ENCODE data around the gene ASB10.

The ASB10 gene

DNA sequence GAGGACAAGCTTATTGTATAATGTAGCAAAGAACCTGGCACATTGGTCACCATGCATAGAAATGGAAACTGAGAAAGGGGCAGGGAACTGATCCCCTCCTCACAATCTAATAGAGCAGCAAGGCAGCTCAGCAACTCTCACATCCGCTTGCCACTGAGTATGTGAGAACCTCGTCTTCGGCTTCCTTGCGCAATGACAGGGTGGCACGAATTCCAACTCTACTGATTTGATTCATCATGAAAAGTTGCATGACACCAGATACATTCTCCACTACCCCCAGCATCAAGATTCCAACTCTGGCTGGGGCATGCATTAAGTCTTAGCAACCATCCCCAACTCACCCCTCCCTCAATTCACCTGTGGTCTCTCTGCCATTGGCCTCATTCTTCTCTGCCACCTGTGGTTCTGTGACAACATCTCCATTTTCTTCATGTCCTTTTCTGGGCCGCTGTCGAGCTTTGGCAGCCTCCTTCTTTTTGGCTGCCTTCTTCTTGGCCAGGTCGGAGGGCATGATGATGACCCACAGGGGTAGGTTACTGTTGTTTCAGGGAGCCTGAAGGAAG is 39.0 kb upstream of the ASB10 start:
- DNase-seq = no peak
- TF ChIP-seq POLR2A (IDR thresholded peaks at IDR 0.05; ENCODE audit: low read length) (no peak), GATA1 (IDR thresholded peaks at IDR 0.05; ENCODE audit: low read depth, low read length) (no peak)

GRCh38 chr7:151223728-151224127 is 36.7 kb upstream of the ASB10 start:
- TF ChIP-seq GATA1 (IDR thresholded peaks at IDR 0.05; ENCODE audit: low read depth, low read length) (no peak), POLR2A (IDR thresholded peaks at IDR 0.05; ENCODE audit: low read length) (no peak)
- no peak for DNase-seq

GRCh38 chr7:151218170-151218569 is 31.1 kb upstream of the ASB10 start:
- TF ChIP-seq POLR2A (IDR thresholded peaks at IDR 0.05; ENCODE audit: low read length) (no peak), GATA1 (IDR thresholded peaks at IDR 0.05; ENCODE audit: low read depth, low read length) (no peak)
- DNase-seq = no peak

- TF ChIP-seq POLR2A (IDR thresholded peaks at IDR 0.05; ENCODE audit: low read length) (no peak), GATA1 (IDR thresholded peaks at IDR 0.05; ENCODE audit: low read depth, low read length) (no peak)
- no peak for DNase-seq
Measured at GRCh38 chr7:151215396-151215795, 28.3 kb upstream of the ASB10 start.

DNA sequence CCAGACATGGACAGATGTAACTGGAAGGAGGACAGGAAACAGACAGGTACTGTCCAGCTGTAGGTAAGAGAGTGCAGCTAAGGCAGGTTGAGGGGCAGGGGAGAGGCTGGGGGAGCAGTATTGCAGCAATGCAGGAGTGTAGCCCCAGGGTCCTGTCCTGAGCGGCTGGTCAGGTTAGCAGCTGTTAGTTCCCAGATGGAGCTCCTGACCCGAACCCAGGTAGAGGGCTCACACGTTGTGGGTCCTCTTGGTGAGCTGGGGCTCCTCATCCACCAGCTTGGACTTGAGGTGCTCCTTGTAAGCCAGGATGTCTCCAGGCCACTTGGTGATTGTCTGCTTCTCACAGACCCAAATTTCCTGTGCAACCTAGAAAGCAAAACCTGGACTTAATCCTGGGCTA is 26.8 kb upstream of the ASB10 start:
- no peak for TF ChIP-seq GATA1 (IDR thresholded peaks at IDR 0.05; ENCODE audit: low read depth, low read length)
- no peak for TF ChIP-seq POLR2A (IDR thresholded peaks at IDR 0.05; ENCODE audit: low read length)
- no peak for DNase-seq

DNA sequence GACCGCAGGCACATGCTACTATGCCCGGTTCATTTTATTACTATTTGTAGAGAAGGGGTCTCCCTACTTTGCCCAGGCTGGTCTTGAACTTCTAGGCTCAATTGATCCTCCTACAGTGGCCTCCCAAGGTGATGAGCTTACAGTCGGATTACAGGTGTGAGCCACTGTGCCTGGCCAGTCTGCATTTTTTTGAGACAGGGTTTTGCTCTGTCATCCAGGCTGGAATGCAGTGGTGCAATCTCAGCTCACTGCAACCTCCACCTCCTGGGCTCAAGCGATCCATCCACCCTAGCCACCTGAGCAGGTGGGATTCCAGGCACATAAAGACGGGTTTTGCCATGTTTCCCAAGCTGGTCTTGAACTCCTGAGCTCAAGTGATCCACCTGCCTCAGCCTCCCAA is 25.6 kb upstream of the ASB10 start:
- TF ChIP-seq POLR2A (IDR thresholded peaks at IDR 0.05; ENCODE audit: low read length) = no peak
- no peak for TF ChIP-seq GATA1 (IDR thresholded peaks at IDR 0.05; ENCODE audit: low read depth, low read length)
- DNase-seq = no peak

- TF ChIP-seq GATA1 (IDR thresholded peaks at IDR 0.05; ENCODE audit: low read depth, low read length) (no peak), POLR2A (IDR thresholded peaks at IDR 0.05; ENCODE audit: low read length) (no peak)
- DNase-seq = no peak
Measured at GRCh38 chr7:151211155-151211772, 24.2 kb upstream of the ASB10 start.

DNA sequence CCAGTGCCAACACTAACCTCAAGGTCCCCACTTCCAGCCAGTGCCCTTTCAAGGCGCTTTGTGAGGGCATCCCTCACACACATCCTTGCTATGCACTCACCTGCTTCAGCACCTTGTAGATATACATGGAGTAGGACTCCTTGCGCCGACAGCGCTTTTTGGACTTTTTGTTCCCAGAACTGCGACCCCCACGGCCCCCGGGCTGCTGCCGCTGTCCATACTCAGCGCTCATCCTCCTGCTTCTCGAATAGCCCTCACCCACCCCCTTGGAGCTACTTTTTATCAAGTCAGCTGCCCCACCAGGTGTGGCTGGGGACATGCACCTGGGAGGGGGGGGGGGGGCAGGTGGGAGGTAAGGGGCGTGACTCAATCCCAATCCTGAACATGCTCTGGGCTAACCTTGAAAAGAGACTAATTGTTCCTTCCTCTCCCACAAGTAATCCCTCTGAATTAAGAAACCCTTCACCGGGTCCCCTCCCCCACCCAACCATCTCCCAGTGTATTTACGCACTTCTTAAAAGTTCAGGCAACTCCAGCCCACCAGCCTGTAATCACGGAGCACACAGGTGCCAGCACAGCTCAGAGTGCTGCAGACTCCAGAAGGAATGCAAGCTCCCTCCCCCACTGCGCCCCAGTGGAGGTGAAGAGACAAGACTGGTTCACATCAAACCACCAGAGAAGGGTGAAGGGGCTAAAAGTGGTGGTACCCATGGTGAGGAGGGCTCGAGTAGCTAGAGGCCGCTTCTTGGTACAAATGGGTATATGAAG is 23.2 kb upstream of the ASB10 start, which contains the start of gene H2BK1:
TSS of gene H2BK1 (minus strand) at position 402 of the 768 bp plus-strand sequence. CDS start at position 232, 170 bp downstream.
- no peak for DNase-seq
- TF ChIP-seq POLR2A (IDR thresholded peaks at IDR 0.05; ENCODE audit: low read length) = no peak
- TF ChIP-seq GATA1 (IDR thresholded peaks at IDR 0.05; ENCODE audit: low read depth, low read length) = no peak

GRCh38 chr7:151209588-151209987 is 22.5 kb upstream of the ASB10 start:
- TF ChIP-seq POLR2A (IDR thresholded peaks at IDR 0.05; ENCODE audit: low read length) (no peak), GATA1 (IDR thresholded peaks at IDR 0.05; ENCODE audit: low read depth, low read length) (no peak)
- no peak for DNase-seq

DNA sequence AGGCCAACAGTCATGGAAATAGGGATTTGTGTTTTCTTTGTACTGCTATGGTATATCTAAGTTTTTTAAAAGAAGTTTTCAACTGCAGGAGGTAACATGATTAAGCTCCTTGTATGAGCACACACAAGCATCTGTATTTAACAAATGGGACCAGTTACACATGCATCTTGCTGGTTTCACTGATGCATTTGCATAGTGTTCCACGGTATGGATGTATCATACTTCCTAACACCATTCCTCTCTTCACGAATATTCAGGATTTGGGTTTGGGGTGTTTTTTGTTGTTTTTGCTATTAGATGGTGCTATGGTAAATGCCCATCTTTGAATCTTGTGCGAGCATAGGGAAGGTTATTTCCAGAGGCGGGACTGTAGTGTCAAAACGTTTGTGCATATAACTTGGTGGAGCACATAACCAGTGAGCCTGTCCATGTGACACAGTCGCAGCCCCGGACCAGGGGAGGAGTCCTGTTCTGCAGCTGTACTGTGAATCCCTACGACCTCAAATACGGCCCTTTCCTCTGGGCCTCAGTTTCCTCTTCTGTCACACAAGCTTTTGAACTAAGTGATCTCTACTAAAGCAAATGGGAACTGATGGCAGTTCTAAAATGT is 21.3 kb upstream of the ASB10 start:
- DNase-seq = no peak
- TF ChIP-seq GATA1 (IDR thresholded peaks at IDR 0.05; ENCODE audit: low read depth, low read length) (no peak), POLR2A (IDR thresholded peaks at IDR 0.05; ENCODE audit: low read length) (no peak)

GRCh38 chr7:151207804-151208203 is 20.8 kb upstream of the ASB10 start:
- no peak for TF ChIP-seq POLR2A (IDR thresholded peaks at IDR 0.05; ENCODE audit: low read length)
- TF ChIP-seq GATA1 (IDR thresholded peaks at IDR 0.05; ENCODE audit: low read depth, low read length) = no peak
- no peak for DNase-seq

GRCh38 chr7:151207315-151207714 is 20.3 kb upstream of the ASB10 start:
- no peak for DNase-seq
- TF ChIP-seq GATA1 (IDR thresholded peaks at IDR 0.05; ENCODE audit: low read depth, low read length) (no peak), POLR2A (IDR thresholded peaks at IDR 0.05; ENCODE audit: low read length) (no peak)

DNA sequence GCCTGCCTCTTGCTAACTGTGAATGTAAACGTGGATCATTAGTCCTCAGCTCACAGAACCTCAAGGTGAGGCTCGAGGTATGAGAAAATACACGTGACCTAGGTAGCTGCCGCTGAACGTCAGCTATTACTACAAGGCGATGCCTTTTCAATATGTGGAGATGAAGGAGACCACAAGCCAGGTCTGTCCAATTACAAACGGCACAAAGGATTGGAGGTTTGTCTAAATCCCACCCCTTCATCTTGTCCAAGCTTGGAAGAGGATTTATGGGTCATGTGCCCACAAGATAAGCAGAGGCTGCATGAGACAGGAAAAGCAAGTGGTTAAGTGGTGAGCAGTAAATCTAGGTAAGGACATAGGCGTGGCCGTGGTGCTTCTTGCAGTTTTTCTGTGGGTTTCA is 19.9 kb upstream of the ASB10 start:
- TF ChIP-seq POLR2A (IDR thresholded peaks at IDR 0.05; ENCODE audit: low read length) (no peak), GATA1 (IDR thresholded peaks at IDR 0.05; ENCODE audit: low read depth, low read length) (no peak)
- no peak for DNase-seq

DNA sequence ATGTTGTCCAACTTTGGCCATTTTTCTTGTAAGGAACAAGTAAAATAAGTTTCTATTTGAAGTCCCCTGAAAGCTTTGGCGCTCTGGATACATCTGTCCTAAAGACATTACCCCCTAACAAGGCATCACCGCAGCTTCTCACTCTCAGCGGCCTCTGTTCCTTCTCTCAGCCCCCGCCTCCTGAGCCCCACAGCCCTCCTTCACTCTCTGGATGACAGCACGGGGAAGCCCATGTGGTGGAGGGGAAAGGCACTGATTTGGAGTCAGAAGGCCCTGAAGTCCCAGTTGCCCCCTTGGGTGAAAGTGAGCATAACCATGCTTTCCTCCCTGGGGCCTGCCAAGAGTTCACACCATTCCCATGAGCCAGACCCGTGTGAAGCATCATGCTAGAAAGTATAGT is 18.7 kb upstream of the ASB10 start:
- no peak for DNase-seq
- TF ChIP-seq GATA1 (IDR thresholded peaks at IDR 0.05; ENCODE audit: low read depth, low read length) (no peak), POLR2A (IDR thresholded peaks at IDR 0.05; ENCODE audit: low read length) (no peak)

Data from erythroblast (primary cell).